ENCODE measurements around the gene VAV1.
"Not testable (repeated sequence)": the region's sequence is repeated elsewhere in the genome, so short reads cannot be mapped to it uniquely, and the experiment has no call there.

Gene VAV1

DNA sequence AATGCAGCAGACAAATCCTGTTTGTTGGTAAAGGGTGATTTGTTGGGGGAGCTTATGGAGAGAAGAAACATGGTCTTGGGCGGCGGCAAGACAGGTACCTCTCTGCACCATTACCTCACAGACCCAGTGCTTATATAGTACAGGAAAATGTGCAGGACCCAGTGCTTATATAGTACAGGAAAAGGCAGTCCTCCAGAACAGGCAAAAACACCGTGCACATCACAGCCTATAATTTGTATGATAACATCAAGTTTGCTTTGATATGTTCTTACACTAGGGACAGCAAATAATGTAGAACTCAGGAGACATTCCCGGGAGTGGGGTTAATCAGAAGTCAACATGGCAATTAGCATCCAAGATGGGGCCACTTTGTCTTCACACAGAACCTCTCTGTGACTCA lies 20.9 kb downstream of the VAV1 start:
- DNase-seq = no peak

DNA sequence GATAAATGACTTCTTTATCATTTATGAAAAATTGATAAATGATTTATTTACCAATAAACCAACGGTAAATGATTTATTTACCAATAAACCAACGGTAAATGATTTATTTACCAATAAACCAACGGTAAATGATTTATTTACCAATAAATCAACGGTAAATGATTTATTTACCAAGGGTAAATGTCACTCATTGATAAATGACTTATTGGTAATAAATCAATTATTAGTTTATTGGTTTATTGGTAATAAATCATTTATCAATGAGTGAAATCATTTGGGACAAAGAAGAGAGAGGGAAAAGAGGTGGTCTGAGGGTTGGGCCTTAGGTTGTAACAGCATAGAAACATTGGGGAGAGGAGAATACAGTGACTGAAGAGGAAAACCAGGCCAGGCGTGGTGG lies 21.5 kb downstream of the VAV1 start:
- no peak for DNase-seq

DNA sequence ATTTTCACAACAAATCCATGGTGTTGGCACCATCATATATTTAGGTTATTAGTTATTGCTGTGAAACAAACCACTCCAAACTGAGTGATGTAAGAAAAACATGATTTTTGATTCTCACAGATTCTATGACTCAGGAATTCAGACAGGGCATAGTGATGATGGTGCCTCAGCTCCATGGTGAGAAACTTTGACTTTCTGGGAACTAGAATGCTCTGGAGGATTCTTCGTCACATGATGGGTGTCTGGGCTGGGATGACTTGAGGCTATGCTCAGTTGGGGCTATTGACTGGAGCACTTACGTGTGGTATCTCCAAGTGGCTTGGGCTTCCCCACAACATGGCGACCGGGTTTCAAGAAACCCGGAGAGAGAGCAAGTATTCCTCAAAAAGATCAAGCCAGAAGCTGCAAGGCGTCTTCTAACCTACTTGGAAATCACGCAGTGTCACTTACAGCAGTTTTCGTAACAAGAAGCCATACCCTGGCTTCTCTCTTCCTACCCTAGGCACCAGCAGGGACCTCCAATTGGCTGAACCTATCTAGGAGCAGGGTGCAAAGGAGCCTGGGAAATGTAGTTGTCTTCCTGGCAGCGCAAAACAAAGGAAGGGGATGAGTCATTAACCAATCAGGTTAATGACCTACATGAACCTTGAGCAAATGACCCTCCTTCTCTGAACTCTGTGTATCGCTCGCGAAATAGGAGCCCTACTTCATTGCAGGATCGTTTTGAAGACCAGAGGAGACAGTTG lies 22.4 kb downstream of the VAV1 start:
- no peak for DNase-seq

DNA sequence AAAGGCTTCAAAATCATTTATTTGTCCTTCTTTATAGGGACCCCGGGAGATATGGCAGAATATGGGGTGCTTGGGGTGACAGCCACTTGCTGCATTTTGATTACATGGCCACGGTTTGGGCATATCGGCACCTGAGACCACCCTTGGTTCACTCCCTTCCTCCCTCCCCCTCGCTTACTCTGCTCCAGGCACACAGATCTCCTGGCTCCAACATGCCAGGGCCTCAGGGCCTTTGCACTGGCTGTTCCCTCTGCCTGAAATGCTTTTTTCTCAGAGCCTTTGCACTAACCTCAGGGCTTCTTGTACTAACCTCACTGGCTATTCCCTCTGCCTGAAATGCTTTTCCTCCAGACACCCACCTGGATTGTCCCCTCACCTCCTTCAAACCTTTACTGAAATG lies 23.8 kb downstream of the VAV1 start:
- DNase-seq = no peak

DNA sequence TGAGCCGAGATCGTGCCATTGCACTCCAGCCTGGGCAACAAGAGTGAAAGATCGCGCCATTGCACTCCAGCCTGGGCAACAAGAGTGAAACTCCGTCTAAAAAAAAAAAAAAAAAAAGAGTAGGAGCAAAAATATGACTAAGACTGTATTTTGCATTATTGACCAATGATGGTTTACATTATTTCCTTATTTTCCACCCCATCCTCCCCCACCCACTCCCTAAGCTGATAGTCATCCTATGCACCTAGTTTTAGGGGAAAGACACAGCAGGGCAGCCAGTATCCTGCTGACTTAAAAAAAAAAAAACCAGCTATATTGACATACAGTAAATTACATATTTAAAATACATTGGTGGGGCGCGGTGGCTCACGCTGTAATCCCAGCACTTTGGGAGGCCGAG lies 25.1 kb downstream of the VAV1 start:
- no peak for DNase-seq

DNA sequence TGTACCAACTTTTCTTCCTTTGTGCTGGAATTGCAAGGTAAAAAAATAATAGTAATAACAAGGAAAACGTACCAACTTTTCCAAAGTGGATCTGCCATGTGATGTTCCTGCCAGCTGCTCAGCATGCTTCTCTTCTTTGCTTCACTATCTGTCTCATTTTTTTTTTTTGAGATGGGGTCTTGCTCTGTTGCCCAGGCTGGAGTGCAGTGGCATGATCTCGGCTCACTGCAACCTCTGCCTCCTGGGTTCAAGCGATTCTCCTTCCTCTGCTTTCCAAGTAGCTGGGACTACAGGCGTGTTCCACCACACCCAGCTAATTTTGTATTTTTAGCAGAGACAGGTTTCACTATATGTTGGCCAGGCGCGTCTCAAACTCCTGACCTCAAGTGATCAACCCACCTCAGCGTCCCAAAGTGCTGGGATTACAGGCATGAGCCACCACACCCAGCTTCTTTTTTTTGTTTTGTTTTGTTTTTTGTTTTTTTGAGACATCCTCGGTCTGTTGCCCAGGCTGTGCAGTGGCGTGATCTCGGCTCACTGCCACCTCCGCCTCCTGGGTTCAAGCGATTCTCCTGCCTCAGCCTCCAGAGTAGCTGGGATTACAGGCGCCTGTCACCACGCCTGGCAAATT lies 27.8 kb downstream of the VAV1 start:
- DNase-seq = not testable (repeated sequence)

DNA sequence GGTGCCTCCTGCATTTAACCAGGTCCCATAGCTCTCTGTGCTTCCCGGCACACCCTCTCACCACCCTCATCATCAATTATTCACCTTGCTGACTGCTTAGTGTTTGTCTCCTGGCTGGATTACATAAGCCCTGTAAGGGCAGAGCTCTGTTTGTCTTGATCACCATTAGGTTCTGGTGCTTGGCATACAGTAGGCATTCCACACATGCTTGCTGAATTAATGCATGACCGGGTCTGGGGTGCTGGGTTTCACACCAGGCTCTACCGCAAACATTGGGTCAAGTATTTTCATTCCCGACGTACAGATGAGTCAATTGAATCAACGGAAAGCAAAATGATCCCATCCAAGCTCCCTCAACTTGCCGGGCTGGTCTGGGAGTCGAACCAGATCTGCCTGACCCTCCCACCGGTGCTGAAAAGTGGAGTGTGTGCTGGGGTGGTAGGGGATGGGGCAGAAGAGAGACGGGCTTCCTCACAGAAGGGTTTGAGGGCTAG lies 28.5 kb downstream of the VAV1 start:
- DNase-seq = no peak

DNA sequence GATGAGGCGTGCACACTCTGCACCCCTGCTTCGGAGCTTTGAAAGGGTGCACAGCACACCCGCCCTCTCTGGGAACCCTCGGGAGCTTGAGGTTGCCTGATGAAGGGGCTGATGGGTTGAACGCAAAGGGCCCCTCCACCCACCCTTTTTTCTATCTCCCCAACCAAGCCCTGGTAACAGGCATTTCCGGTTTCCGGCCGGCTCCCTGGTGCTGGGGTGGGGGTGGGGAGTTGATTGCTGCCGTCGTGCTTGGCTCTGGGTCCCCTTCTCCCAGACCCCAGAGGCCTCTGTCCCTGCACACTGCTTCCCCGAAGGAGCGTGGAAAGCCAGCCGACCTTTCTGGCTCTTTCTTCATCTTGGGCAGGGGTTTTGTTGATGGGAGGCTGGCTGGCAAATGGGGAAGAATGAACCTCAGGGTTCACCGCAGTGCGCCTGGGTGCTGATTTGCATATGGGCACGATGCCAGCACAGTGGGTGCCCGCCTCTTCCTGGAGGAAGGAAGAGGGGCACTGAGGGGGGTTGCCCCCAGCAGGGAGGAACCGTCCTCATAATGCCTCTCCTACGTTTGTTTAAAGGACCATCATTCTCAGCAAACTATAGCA lies 29.1 kb downstream of the VAV1 start:
- peak; percentile 23 for DNase-seq

DNA sequence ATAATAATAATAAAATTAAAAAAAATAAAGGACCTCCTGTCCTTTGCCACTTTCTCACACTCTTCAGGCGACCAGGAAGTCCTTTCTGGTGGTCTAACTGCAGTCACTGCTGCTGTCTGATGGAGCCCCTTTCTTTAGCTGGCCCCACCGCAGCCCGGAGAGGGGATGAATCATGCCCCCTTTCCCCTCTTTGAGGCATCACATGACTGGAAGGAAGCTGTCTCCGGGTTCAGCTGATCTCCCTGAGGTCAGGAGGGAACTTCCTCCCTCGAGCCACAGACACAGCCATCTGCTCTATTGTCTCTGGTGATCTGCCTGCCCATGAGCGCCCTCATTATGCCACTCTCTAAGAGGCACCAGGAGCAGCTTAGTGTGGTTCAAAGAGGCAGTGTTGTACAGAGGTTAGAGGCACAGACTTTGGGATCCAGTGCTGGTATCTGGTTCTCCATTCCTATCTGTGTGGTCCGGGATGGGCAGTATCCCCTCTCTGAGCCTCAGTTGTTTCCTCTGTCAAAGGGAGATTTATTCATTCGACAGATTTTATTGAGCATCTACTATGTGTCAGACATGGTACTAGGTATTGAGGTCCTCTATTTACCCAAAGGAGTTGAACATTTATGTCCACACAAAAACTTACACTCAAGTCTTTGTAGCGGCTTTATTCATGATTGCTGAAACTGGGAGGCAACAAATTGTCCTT lies 30.0 kb downstream of the VAV1 start:
- no peak for DNase-seq

DNA sequence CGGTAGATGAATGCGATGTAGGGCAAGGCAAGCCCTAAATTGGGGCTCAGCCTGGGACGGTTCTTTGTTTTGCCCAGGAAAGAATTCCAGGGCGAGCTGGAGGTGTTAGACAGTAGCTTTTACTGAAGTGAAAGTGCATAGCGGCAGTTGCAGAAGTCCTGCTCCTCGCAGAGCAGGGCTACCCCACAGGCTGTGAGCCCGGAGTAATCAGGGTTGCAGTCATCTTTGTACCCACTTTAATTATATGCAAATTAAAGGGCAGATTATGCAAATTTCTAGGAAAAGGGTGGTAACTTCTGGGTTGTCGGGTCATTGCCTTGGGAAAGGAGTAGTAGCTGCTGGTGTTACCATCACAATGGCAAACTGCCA lies 30.5 kb downstream of the VAV1 start:
- DNase-seq = no peak

DNA sequence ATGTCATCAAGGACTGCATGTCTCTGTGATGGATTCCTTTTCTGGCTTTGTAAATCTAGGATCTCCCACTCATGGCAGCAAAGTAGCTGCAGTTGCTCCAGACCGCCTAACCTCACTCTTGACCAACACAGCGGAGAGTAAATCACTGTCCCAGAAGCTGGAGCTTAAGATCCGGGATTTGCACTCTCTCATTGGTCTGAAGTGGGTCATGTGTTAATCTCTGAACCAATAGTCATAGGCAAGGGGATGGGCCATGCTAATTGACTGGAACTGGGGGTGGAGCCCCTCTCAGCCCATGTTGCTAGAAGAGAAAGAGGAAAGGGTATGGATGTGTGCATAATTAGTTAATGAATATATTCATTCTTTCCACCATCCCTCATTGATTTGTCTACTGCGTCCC lies 34.0 kb downstream of the VAV1 start:
- DNase-seq = no peak

DNA sequence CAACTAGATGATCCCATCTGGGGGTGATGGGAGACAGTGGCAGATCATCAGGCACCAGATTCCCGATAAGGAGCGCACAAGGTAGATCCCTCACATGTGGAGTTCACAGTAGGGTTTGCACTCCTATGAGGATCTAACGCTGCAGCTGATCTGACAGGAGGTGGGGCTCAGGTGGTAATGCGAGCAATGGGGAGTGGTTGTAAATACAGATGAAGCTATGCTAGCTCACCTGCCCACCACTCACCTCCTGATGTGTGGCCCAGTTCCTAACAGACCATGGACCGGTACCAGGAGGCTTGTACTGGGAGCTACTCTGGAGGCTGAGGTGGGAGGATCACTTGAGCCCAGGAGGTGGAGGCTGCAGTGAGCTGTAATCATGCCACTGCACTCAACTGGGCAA lies 34.8 kb downstream of the VAV1 start:
- DNase-seq = no peak

DNA sequence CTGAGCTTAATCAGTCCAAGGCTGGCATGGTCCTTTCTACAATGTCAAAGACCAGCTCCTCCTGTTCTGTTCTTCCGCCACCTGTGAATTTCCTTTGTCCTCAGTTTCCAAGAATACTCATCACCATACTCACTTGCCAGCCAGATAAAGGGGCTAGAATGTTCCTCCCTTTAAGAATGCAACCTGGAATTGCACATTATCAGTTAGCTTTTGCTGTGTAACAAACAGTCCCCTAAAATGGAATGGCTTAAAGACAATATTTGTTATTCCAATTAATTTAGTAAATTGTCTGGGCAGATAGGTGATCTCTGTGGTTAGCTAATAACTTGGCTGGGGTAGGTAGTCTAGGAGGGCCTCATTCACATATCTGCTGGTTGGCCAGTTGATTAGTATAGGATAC lies 36.0 kb downstream of the VAV1 start:
- DNase-seq = no peak

DNA sequence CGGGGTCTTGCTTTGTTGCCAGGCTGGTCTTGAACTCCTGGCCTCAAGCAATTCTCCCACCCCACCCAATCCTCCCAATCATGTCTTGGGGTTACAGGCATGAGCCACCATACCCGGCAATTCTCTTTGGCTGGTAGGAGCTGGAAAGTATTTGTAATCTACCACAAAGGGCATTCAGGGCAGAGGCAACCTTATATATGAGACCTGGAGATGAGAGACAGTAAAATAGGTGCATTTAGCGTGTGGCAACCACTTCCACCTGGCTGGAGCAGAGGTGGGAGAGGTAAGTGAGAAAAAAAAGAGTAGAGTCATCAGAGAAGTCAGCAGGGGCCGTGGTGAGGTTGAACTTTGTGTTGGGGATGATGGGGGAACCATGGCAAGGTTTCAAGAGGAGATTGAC lies 36.8 kb downstream of the VAV1 start:
- no peak for DNase-seq

DNA sequence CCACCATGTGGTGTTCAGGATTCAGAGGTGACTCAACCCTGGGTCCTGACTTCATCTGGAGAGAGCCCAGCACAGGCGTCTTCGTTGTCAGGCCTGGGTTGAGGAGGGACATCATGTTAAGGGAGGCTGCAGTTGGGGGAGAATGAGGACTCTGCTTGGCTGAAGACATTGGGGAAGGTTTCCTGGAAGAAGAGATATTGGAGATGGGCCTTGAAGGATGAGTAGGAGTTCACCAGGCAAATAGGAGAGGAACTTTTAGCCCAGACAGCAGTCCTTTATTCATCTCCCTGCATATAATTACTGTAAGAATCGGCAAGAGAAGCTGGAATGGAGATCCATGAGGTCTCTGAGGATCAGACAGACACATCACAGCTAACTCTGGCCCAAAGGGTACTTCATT lies 38.9 kb downstream of the VAV1 start:
- DNase-seq = no peak

DNA sequence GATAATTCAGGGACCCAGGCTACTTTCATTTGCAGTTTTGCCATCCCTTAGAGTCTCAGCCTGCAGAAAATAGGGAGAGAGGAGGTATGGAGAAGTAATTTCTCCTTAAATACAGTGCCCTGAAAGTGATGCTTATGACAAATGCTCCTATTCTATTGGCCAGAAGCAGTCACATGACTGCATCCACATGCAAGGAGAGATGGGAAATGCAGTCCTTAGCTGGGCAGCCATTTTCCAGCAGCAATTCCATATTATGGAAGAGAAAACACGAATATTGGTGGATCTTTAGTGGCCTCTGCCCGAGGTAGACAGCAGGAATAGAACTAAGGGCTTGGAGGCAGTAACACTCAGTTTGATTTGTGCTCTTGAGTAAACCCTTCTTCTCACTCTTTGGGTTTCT lies 39.4 kb downstream of the VAV1 start:
- peak; percentile 54 for DNase-seq

DNA sequence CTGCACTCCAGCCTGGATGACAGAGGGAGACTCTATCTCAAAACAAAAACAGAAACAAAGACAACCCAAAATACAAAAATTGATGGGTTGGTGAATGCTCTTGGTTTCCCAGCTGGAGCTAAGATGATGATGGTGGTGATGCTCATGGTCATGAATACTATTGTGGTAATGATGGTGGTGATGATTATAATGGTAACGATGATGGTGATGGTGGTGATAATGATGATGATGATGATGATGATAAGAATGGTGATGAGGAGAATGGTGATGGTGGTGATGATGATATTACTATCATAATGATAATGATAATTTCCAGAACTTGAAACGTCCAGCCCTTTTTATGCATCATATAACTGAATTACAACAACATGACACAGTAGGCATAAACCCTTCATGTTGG lies 40.1 kb downstream of the VAV1 start:
- no peak for DNase-seq

DNA sequence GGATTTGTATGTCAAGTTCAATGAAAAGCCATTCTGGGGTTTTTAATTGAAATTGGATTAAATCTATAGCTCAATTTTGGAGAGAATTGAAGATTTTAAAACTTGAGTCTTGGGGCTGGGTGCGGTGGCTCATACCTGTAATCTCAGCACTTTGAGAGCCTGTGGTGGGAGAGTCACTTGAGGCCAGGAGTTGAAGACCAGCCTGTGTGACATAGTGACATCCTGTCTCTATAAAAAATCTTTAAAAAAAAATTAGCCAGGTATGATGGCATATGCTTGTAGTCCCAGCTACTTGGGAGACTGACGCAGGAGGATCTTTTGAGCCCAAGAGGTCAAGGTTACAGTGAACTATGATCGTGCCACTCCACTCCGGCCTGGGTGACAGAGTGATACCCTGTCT lies 41.2 kb downstream of the VAV1 start:
- DNase-seq = no peak

DNA sequence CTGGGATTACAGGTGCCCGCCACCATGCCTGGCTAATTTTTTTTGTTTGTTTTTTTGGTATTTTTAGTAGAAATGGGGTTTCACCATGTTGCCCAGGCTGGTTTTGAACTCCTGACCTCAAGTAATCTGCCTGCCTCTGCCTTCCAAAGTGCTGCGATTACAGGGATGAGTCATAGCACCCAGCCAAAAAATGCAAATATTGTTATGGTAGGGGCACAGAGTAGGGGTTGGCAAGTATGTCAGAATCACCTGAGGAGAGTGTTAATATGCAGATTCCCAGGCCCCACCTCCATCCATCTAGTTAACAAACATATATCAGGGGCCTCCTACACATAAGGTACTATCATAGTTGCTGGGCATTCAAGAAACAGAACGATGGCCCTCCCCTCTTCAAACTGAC lies 44.7 kb downstream of the VAV1 start:
- DNase-seq = no peak

DNA sequence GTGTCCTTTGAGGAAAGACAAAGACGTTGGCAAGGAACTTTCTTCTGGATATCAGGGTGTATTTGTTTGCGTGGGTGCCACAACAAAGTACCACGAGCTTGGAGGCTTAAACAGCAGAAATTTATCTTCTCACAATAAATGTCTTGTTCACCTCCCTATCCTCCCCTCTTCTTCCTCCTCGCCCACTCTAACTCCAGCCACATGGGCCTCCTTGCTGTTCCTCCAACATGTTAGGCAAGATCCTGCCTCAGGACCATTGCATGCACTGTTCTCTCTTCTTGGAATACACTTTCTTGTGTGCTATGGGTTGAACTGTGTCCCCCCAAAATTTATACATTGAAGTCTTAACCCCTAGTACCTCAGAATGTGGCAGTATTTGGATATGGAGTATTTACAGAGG lies 45.7 kb downstream of the VAV1 start:
- no peak for DNase-seq

DNA sequence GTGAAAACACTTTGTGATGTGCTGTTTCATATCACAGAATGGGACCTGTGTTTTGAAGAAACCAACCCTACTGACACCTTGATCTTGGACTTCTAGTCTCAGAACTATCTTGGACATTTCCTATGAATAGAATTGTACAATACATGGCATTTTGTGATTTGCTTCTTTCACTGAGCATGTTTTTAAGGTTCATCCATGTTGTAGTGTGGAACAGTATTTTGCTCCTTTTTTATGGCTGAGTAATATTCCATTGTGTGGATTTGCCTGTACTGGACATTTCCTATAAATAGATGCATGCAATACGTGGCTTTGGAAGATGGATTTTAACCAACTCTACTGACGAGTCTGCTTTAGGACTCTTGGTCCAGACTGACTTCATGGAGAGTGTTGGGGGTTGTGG lies 46.8 kb downstream of the VAV1 start:
- no peak for DNase-seq

DNA sequence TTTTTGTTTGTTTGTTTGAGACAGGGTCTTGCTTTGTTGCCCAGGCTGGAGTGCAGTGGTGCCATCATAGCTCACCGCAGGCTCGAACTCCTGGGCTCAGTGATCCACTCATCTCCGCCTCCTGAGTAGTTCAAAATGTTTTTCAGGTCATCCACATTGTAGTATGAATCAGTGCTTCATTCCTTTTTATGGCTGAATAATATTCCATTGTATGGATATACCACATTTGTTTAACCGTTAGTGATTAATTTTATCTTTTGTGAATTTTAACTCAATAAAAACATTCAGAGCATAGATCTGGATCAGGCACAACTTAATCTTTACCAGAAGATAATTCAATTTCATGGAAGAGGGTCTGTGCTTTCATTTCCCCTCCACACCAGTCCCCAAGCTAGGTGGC lies 47.7 kb downstream of the VAV1 start:
- DNase-seq = no peak

DNA sequence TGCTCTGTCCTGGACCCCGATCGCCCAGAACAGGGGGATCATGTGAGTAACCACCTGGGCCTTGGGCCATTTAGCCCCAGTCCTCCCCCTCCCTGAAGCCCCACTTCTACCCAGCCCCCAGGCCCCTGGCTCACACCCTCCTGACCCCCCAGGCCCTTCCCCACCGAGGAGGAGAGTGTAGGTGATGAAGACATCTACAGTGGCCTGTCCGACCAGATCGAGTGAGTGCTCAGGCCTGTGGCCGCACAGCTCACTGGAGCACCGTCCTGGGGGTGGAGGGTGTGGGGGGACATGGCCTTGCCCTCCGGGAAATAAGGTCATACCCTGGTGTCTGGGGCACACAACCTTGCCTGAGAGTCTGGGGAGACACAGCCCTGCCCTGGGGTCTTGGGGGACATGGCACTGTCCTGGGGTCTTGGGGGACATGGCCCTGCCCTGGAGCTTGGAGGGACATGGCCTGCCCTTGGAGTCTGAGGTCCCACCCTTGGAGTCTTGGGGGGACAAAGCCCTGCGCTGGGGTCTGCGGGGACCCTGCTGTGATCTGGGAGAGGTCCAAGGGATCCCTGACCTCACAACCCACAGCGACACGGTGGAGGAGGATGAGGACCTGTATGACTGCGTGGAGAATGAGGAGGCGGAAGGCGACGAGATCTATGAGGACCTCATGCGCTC lies 49.3 kb downstream of the VAV1 start:
- no peak for DNase-seq

All from NCI-H82 (cell line).